ENCODE results near the gene ESPNL. TPM values are rescaled to one million over a fixed set of nuclear protein-coding genes. Genes with fewer than 3 reads are reported as not detected.

ESPNL gene
- total RNA-seq, 2 donors from 2014 or later: 0.15 to 0.86 TPM

GRCh38 chr2:238102865-238103264 lies 2.7 kb downstream of the ESPNL start:
- no peak overlapping the region for H3K27ac ChIP-seq (ENCODE audit: low read depth, low read length)
- no peak overlapping the region for H3K4me3 Mint-ChIP-seq
- H3K9ac ChIP-seq (ENCODE audit: extremely low read depth, low read length, poor library complexity, severe bottlenecking): no peak overlapping the region
- no peaks in the 10 kb centered on the region for H3K36me3 Mint-ChIP-seq (ENCODE audit: low read depth)
- no peaks in the 10 kb centered on the region for H3K27me3 ChIP-seq (ENCODE audit: control insufficient read depth, insufficient read depth, low read length, poor library complexity, severe bottlenecking)
- no peak overlapping the region for H3K27ac Mint-ChIP-seq
- no peaks in the 10 kb centered on the region for H3K9me3 Mint-ChIP-seq
- no peaks in the 10 kb centered on the region for H3K4me1 Mint-ChIP-seq
- no peaks in the 10 kb centered on the region for H3K36me3 ChIP-seq (ENCODE audit: control insufficient read depth, insufficient read depth, low read length)
- H3K4me1 ChIP-seq (ENCODE audit: control insufficient read depth, insufficient read depth, low read length): no peaks in the 10 kb centered on the region
- DNase-seq: peak; percentile 30
- H3K9me3 ChIP-seq (ENCODE audit: control insufficient read depth, low read length): no peaks in the 10 kb centered on the region
- WGBS, 2 experiments (ENCODE audit: insufficient coverage in 1 of 2, insufficient read length in 1 of 2): 89 to 100% methylated on average over 6 to 10 of the region's 10 CpGs
- no peaks in the 10 kb centered on the region for H3K27me3 Mint-ChIP-seq (ENCODE audit: insufficient read depth)
- TF ChIP-seq, protein P1, sequence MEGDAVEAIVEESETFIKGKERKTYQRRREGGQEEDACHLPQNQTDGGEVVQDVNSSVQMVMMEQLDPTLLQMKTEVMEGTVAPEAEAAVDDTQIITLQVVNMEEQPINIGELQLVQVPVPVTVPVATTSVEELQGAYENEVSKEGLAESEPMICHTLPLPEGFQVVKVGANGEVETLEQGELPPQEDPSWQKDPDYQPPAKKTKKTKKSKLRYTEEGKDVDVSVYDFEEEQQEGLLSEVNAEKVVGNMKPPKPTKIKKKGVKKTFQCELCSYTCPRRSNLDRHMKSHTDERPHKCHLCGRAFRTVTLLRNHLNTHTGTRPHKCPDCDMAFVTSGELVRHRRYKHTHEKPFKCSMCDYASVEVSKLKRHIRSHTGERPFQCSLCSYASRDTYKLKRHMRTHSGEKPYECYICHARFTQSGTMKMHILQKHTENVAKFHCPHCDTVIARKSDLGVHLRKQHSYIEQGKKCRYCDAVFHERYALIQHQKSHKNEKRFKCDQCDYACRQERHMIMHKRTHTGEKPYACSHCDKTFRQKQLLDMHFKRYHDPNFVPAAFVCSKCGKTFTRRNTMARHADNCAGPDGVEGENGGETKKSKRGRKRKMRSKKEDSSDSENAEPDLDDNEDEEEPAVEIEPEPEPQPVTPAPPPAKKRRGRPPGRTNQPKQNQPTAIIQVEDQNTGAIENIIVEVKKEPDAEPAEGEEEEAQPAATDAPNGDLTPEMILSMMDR (conservative IDR thresholded peaks at IDR 0.05): no peak
- H3K4me3 ChIP-seq (ENCODE audit: low read length): no peak overlapping the region

- Mint-ChIP-seq H3K4me1 (no peaks in the 10 kb centered on the region), H3K4me3 (no peak overlapping the region)
Observed at GRCh38 chr2:238103465-238104225, 3.5 kb downstream of the ESPNL start.

GRCh38 chr2:238104226-238104690 lies 4.1 kb downstream of the ESPNL start:
- 88 to 98% methylated on average over 7 to 14 of the region's 14 CpGs for WGBS, 2 experiments (ENCODE audit: insufficient coverage in 1 of 2, insufficient read length in 1 of 2)
- TF ChIP-seq, protein P1 (conservative IDR thresholded peaks at IDR 0.05): no peak
- Mint-ChIP-seq H3K9me3 (no peaks in the 10 kb centered on the region), H3K4me3 (no peak overlapping the region), H3K27me3 (ENCODE audit: insufficient read depth) (no peaks in the 10 kb centered on the region), H3K4me1 (peaks cover 5% of the 10 kb centered on the region), H3K27ac (no peak overlapping the region), H3K36me3 (ENCODE audit: low read depth) (no peaks in the 10 kb centered on the region)
- Histone ChIP-seq H3K4me1 (ENCODE audit: control insufficient read depth, insufficient read depth, low read length) (no peaks in the 10 kb centered on the region), H3K4me3 (ENCODE audit: low read length) (no peak overlapping the region), H3K9ac (ENCODE audit: extremely low read depth, low read length, poor library complexity, severe bottlenecking) (no peak overlapping the region), H3K9me3 (ENCODE audit: control insufficient read depth, low read length) (no peaks in the 10 kb centered on the region), H3K36me3 (ENCODE audit: control insufficient read depth, insufficient read depth, low read length) (no peaks in the 10 kb centered on the region), H3K27ac (ENCODE audit: low read depth, low read length) (no peak overlapping the region), H3K27me3 (ENCODE audit: control insufficient read depth, insufficient read depth, low read length, poor library complexity, severe bottlenecking) (no peaks in the 10 kb centered on the region)
- DNase-seq: peak; percentile 45

More at GRCh38 chr2:238103465-238104225, 3.5 kb downstream of the ESPNL start:
- WGBS, 2 experiments (ENCODE audit: insufficient coverage in 1 of 2, insufficient read length in 1 of 2): 92% methylated on average over 7 to 18 of the region's 18 CpGs
- Mint-ChIP-seq H3K27me3 (ENCODE audit: insufficient read depth) (no peaks in the 10 kb centered on the region), H3K27ac (no peak overlapping the region), H3K9me3 (no peaks in the 10 kb centered on the region), H3K36me3 (ENCODE audit: low read depth) (no peaks in the 10 kb centered on the region)
- Histone ChIP-seq H3K27ac (ENCODE audit: low read depth, low read length) (no peak overlapping the region), H3K9ac (ENCODE audit: extremely low read depth, low read length, poor library complexity, severe bottlenecking) (no peak overlapping the region), H3K4me1 (ENCODE audit: control insufficient read depth, insufficient read depth, low read length) (no peaks in the 10 kb centered on the region), H3K36me3 (ENCODE audit: control insufficient read depth, insufficient read depth, low read length) (no peaks in the 10 kb centered on the region), H3K9me3 (ENCODE audit: control insufficient read depth, low read length) (no peaks in the 10 kb centered on the region), H3K4me3 (ENCODE audit: low read length) (no peak overlapping the region), H3K27me3 (ENCODE audit: control insufficient read depth, insufficient read depth, low read length, poor library complexity, severe bottlenecking) (no peaks in the 10 kb centered on the region)
- TF ChIP-seq, protein P1 (conservative IDR thresholded peaks at IDR 0.05): no peak
- DNase-seq: peak; percentile 31

All from endodermal cell (in vitro differentiated cells).